Duodenal mucosa (tissue), 2 donors: Measurements from ENCODE around the gene ETDA.
"Not testable (repeated sequence)": the region's sequence is repeated elsewhere in the genome, so short reads cannot be mapped to it uniquely, and the experiment has no call there.

ENCODE experiments used
- H3K27ac ChIP-seq: one replicate; pipeline ENCODE4 v1.7.0; 2013; ENCODE audit warnings: low read depth, low read length
- H3K27me3 ChIP-seq, 2 donors: one replicate each; pipeline ENCODE4 v1.7.0; 2013; ENCODE audit warnings: low read length in 2 of 2, control low read depth in 1 of 2; ENCODE audit not compliant: insufficient read depth in 2 of 2, control insufficient read depth in 1 of 2
- H3K36me3 ChIP-seq, 2 donors: one replicate each; pipeline ENCODE4 v1.7.0; 2013; ENCODE audit warnings: low read length in 2 of 2, control low read depth in 1 of 2; ENCODE audit not compliant: insufficient read depth in 2 of 2, control insufficient read depth in 1 of 2
- H3K4me1 ChIP-seq, 2 donors: one replicate each; pipeline ENCODE4 v1.7.0; 2013; ENCODE audit warnings: low read length in 2 of 2, control low read depth in 1 of 2; ENCODE audit not compliant: insufficient read depth in 2 of 2, control insufficient read depth in 1 of 2
- H3K4me3 ChIP-seq, 2 donors: one replicate each; pipeline ENCODE4 v1.7.0; 2013; ENCODE audit warnings: low read length in 2 of 2, low read depth in 1 of 2
- H3K9ac ChIP-seq, 2 donors: one replicate each; pipeline ENCODE4 v1.7.0; 2013; ENCODE audit warnings: low read length in 2 of 2, low read depth in 1 of 2
- H3K9me3 ChIP-seq, 2 donors: one replicate each; pipeline ENCODE4 v1.7.0; 2013; ENCODE audit warnings: low read length in 2 of 2, control low read depth in 1 of 2; ENCODE audit not compliant: control insufficient read depth in 1 of 2

ETDA gene

GRCh38 chrX:135252011-135252518, at the start of gene ETDA:
Gene ETDA, plus strand, starts transcription at chrX:135252061. Its CDS starts 1,216 bp downstream, at chrX:135253277.
- not testable (repeated sequence) for H3K27ac ChIP-seq, H3K9me3 ChIP-seq, H3K4me1 ChIP-seq, H3K27me3 ChIP-seq, H3K36me3 ChIP-seq, H3K4me3 ChIP-seq, H3K9ac ChIP-seq

- H3K9me3 ChIP-seq, H3K4me1 ChIP-seq, H3K9ac ChIP-seq, H3K27me3 ChIP-seq, H3K4me3 ChIP-seq, H3K36me3 ChIP-seq, H3K27ac ChIP-seq: not testable (repeated sequence)
These were observed 45.4 kb upstream of the ETDA start for GRCh38 chrX:135206427-135206826.

GRCh38 chrX:135213200-135213844, 38.5 kb upstream of the ETDA start:
- H3K9me3 ChIP-seq, result no peaks in the 10 kb centered on the region
- no peak overlapping the region for H3K27ac ChIP-seq
- H3K9ac ChIP-seq, result no peak overlapping the region

GRCh38 chrX:135245989-135246388, 5.9 kb upstream of the ETDA start:
- H3K9me3 ChIP-seq, H3K36me3 ChIP-seq, H3K9ac ChIP-seq, H3K4me1 ChIP-seq, H3K27me3 ChIP-seq, H3K4me3 ChIP-seq, H3K27ac ChIP-seq: not testable (repeated sequence)

More at GRCh38 chrX:135213200-135213844, 38.5 kb upstream of the ETDA start:
- Histone ChIP-seq H3K4me1 (no peaks in the 10 kb centered on the region), H3K27me3 (no peaks in the 10 kb centered on the region), H3K4me3 (no peak overlapping the region), H3K36me3 (no peaks in the 10 kb centered on the region)

GRCh38 chrX:135256087-135256684, 4.3 kb downstream of the ETDA start:
- not testable (repeated sequence) for H3K9me3 ChIP-seq, H3K4me3 ChIP-seq, H3K9ac ChIP-seq, H3K27me3 ChIP-seq, H3K4me1 ChIP-seq, H3K36me3 ChIP-seq, H3K27ac ChIP-seq

- Histone ChIP-seq H3K27ac (no peak overlapping the region), H3K36me3 (no peaks in the 10 kb centered on the region), H3K4me1 (no peaks in the 10 kb centered on the region), H3K27me3 (no peaks in the 10 kb centered on the region), H3K4me3 (no peak overlapping the region), H3K9me3 (no peaks in the 10 kb centered on the region), H3K9ac (no peak overlapping the region)
These were observed 5.1 kb downstream of the ETDA start for GRCh38 chrX:135256923-135257322.

- no peak overlapping the region for H3K9ac ChIP-seq
- no peak overlapping the region for H3K27ac ChIP-seq
- H3K36me3 ChIP-seq, result no peaks in the 10 kb centered on the region
- no peaks in the 10 kb centered on the region for H3K27me3 ChIP-seq
- H3K9me3 ChIP-seq, result no peaks in the 10 kb centered on the region
- no peak overlapping the region for H3K4me3 ChIP-seq
- no peaks in the 10 kb centered on the region for H3K4me1 ChIP-seq
These were observed 5.6 kb downstream of the ETDA start for GRCh38 chrX:135257469-135257868.

GRCh38 chrX:135260976-135261375, 9.1 kb downstream of the ETDA start:
- H3K27me3 ChIP-seq, H3K4me3 ChIP-seq, H3K9me3 ChIP-seq, H3K27ac ChIP-seq, H3K9ac ChIP-seq, H3K4me1 ChIP-seq, H3K36me3 ChIP-seq: not testable (repeated sequence)

- H3K4me1 ChIP-seq, H3K4me3 ChIP-seq, H3K9ac ChIP-seq, H3K9me3 ChIP-seq, H3K36me3 ChIP-seq, H3K27me3 ChIP-seq, H3K27ac ChIP-seq: not testable (repeated sequence)
These were observed 11.5 kb downstream of the ETDA start for GRCh38 chrX:135263376-135263775.

GRCh38 chrX:135264206-135264605, 12.3 kb downstream of the ETDA start:
- Histone ChIP-seq H3K27ac (no peak overlapping the region), H3K9ac (no peak overlapping the region), H3K27me3 (no peaks in the 10 kb centered on the region), H3K36me3 (no peaks in the 10 kb centered on the region), H3K4me1 (no peaks in the 10 kb centered on the region), H3K4me3 (no peak overlapping the region), H3K9me3 (no peaks in the 10 kb centered on the region)
